DMS 273 (cell line): ENCODE data around the gene BBLN.
"Not testable (repeated sequence)": the region's sequence is repeated elsewhere in the genome, so short reads cannot be mapped to it uniquely, and the experiment has no call there.

Experiments
- DNase-seq: peaks from one replicate; lab custom pipeline; 2025; ENCODE audit not compliant: unreplicated experiment; lab: John Stamatoyannopoulos, UW

Gene BBLN, protein sequence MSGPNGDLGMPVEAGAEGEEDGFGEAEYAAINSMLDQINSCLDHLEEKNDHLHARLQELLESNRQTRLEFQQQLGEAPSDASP

GRCh38 chr9:128159784-128160602, at the start of gene BBLN:
BBLN (plus strand) TSS chr9:128160265; CDS start chr9:128160408, 143 bp downstream.
- peak; percentile 97 for DNase-seq

DNA sequence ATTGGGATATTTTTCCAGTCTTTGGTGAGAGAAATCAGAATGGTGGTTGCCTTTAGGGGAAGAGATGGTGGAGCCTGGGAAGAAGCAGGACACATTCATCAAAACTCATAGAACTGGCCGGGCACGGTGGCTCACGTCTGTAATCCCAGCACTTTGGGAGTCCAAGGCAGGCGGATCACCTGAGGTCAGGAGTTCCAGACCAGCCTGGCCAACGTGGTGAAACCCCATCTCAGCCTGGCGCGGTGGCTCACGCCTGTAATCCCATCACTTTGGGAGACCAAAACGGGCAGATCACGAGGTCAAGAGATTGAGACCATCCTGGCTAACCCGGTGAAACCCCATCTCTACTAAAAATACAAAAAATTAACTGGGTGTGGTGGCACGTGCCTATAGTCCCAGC, 48.3 kb upstream of the BBLN start:
- DNase-seq, result not testable (repeated sequence)

DNA sequence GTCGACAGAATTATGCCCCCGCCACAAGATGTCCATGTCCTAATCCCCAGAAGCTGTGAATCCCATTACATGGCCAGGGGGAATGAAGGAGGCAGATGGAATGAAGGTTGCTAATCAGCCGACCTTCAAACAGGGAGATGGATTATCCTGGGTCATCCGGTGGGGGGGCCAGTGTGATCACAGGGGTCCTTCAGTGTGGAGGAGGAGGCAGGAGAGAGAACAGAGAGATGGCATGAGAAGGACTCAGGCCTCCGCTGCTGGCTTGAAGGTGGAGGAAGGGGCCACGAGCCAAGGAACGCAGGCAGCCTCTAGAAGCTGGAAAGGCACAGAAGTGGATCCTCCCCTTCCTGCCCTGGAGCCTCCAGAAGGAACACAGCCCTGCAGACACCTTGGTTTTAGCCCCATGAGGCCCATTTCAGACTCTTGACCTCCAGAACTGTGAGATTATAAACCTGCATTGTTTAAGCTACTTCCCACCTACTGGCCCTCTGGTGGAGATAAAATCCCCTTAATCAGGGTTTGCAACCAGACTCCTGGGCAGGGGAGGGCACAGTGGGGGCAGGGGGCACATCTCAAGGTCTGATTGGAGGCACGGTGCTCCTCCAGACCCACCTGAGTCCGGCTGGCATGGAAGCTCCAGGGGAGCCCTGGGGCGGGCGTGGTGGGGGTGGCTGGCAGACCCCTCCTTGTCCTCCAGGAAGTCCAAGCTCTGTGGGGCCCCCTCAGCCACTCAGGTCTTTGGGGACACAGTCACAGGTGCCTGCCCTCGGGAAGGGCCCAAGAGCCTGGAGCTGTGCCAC, 46.3 kb upstream of the BBLN start:
- DNase-seq, result no peak

DNA sequence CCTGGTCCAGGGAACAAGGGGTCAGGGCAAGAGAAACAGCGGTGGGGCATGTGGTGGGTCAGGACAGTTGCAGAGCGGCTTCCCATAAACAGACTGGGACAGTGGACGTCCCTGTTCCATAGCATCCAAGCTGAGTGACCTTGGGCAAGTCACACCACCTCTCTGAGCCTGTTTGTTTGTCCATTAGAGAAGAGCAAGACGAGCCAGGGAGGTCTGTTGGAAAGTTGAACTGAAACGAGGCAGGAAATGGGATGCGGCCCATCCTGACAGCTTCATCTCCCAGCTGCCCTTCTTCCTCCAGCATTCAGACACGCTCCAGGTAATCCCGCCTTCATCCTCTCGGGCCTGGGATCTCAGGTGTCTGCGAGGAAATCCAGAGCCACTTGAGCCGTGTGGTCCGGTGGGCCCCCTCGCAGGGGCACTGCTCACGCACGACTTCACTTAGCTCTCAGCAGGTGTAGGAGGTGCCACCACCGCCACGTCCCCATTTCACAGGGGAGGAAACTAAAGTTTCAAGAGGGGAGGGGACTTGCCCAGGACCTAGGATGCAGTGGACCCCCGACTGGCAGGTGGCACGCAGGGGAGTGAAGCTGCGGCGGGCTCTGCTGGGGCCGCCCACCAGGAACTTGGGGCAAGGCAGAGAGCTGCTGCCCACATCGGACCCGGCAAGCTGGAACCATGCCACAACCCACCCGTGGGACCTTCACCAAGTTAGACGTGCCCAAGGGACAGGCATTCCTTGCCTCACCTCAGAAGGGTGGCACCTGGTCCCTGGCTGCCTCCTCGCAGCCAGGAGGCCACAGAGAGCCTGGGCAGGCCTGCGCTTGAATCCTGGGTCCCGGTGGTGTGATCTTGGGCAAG, 45.5 kb upstream of the BBLN start:
- no peak for DNase-seq

- no peak for DNase-seq
These were observed 44.6 kb upstream of the BBLN start for GRCh38 chr9:128115187-128116103.

DNA sequence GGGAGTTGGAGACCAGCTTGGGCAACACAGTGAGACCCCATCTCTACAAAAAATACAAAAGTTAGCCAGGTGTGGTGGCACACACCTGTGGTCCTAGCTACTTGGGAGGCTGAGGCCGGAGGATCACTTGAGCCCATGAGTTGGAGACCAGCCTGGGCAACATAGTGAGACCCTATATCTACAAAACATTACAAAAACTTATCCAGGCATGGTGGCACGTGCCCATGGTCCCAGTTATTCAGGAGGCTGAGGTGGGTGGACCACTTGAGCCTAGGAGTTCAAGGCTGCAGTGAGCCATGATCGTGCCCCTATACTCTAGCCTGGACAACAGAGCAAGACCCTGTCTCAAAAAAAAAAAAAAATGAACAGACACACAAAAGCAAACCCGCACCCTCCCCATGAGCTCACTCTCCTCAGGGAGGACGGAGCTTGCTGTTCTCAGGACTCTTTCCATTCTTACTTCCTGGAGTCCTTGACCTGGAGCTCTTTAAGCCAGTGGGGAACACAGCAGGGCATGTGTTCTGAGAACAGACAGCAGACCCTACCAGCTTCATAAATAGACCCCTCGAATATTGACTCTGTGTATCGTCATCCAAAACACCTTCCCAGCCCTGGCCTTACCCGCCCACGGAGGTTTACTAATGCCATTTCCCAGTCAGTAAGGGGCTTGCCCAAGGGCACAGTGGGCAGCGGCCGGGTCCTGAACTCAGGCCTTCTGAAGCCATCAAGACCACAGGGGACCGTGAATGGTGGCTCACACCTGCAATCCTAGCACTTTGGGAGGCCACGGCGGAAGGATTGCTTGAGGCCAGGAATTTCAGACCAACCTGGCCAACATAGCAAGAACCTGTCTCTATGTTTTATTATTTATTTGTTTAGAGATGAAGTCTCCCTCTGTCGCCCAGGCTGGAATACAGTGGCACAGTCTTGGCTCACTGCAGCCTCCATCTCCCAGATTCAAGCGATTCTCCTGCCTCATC, 43.7 kb upstream of the BBLN start:
- no peak for DNase-seq

DNA sequence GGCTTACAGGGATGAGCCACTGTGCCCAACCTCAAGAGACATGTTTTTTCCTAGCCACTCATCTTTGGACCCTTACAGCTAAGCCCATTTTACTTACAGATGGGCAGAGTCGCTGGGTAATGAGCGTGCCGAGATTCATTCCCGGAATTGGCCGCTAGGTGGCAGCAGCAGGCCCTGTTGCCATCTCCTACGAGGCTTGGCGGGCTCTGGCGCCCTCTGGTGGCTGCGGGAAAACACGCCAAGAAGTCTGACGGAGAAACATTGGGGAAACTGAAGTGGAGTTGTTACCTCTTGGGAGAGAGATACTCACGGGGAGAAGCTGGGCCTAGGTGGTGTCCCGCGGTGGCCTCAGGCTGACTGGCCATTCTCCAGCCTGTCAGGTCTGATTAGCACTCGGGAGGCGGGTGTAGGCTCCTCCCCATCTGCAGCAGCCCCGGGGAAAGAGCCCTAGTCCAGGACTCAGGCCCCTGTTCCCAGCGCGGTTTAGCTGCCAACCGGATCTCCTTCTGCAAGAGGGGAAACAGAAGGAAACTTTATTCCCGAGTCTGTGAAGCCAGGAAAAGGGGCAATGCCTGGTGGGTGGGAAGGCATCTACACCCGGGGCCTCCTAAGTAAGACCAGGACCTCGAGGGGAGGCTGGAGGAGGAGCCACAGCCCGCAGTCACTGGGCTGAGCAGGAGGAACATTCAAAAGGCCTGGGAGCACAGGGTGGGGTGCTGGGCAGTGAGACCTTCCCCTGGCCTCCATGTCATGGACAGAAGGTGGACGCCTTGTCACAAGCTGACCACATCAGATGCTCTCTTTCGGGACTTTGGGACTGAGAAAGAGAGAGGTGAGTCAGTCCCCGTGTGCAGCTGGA, 42.2 kb upstream of the BBLN start:
- peak; percentile 95 for DNase-seq

DNA sequence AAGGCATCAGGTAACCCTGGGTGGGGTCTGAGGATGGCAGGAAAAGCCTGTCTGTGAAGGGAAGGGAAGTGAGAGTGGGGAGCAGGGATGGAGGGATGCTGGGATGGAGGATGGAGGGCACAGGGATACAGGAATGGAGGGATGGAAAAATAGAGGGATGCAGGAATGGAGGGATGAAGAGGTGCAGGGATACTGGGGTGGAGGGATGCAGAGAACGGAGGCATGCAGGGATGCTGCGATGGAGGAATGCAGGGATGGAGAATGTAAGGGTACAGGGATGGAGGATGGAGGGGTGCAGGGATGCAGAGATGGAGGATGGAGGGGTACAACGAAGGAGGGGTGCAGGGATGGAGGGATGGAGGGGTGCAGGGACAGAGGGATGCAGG, 41.6 kb upstream of the BBLN start:
- no peak for DNase-seq

- DNase-seq, result peak; percentile 65
These were observed 40.9 kb upstream of the BBLN start for GRCh38 chr9:128118971-128119665.

DNA sequence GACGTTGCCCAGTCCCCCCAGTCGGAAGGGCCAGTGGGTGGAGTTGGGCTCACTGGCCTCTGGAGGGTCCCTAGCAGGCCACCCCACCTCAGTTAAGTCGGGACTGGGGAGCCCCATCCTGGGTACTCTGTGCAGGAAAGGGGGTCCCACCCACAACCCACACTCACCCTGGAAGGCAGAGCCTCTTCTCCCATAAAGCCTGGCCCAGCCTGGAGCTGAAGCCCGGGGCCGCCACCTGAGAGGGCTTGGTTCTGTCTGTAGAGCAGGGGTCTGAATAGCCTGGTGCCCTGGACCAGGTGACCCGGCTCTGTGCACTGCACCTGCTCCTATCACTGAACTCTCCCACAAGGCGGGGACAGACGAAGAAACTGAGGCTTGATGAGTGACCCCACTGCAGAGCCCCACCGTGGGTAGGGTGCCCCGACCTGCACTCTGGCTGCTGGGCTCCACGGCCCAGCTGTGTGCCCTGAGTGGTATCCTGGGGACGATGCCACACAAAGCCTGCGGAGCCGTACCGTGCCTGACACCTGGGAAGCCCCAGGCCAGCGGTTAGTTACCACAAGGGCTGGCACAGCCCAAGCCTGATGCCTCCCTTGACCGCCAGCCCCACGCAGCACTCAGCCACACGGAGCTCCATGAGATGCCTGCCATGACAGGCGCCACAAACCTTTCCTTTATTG, 39.9 kb upstream of the BBLN start:
- no peak for DNase-seq

GRCh38 chr9:128120741-128121465, 39.2 kb upstream of the BBLN start:
- no peak for DNase-seq

DNA sequence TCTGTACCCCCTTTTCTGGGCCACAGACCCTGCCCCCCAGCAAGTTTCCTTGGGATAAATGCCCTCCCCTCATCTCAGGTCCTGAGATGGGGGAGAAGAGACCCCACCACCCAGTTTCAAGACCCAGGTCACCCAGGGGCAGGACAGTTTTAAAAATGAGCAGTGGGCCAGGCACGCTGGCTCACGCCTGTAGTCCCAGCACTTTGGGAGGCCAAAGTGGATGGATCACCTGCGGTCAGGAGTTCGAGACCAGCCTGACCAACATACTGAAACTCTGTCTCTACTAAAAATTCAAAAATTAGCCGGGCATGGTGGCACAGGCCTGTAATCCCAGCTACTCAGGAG, 38.6 kb upstream of the BBLN start:
- no peak for DNase-seq

DNA sequence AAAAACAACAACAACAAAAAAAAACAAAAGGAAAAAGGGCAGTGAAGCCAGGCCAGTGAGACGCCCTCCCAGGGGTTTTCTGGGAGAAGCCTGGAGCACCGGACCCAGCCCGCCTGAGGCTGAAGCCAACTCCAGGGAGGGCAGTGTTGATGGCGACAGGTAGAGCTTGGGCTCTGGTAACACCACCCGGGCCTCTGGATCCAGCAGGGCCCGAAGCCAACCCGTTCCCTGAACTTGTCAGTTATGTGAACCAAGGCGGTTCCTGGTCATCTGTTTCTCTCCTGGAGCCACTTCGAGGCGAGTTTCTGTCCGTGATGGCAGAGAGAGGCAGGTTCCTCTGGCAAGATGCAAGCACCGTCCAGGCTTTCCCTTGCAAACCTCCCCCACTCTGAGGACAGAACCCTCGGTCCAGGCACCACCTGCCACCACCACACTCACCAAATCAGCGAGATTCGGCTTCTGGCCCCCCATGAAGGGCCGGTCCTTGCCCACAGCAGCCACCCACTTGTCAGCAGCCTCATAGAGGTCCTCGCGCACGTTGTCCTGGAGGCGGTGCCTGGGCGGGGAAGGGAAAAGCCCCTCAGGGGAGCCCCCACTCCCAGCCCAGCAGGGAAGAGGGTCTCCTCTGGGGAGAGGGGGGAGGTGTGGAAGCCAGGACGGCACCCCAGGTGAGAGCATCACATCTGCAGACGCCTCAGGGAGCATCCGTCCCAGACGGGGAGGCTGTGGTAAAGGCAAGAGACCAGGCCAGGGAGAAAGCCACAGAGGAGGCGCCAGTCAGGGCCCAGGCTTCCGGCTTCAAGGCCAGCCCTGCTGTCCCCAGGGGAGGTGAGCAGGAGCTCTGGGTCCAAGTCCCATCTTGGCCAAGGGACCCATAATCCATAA, 37.9 kb upstream of the BBLN start:
- no peak for DNase-seq

DNA sequence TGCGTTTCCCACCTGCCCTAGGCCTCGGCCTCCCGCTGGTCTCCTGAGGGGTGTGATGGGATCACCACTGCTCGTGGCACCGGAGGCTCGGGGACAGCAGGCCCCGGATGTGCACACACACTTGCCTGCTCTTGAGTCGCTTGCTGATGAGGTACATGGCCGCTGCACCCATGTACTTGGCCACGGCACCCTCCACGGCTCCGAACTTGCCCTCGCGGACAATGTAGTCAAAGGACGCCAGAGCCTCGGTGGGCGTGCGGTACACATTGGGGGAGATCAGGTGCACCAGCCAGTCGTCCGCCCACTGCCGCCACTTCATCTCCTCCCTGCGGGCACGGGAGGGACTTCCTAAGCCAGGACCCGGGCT, 37.3 kb upstream of the BBLN start:
- no peak for DNase-seq

DNA sequence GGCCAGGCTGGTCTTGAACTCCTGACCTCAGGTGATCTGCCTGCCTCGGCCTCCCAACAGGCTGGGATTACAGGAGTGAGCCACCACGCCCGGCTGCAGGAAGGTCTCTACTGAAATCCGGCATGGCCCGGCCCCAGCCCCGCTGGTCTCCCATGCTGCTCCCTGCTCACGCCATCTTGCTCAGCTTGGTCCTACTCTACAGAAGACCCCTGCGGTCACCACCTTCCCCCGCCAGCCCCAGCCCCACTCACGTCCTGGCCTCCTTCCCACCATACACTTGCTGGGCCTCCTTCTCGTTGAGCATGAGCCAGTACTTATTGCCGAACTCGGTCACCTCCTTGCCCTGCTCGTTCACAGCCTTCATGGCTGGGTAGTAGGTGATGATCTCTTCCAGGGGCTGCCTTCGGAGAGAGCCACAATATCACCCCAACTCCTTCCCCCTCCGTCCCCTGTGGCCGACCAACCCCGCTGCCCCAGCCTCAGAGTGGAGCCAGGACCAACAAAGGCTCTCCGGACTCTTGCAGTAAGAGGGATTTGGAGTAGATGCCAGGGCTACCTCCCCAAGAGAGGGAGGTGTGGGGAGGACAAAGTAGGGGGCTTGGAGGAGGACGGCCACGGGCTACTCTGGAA, 36.5 kb upstream of the BBLN start:
- DNase-seq, result no peak
